HepG2 (cell line): ENCODE results near the gene ALDH16A1. TPM values are rescaled to one million over a fixed set of nuclear protein-coding genes. Genes with fewer than 3 reads are reported as not detected.

Source experiments
- ATAC-seq: fragments of 200-7000 bp; cut with Tn5 transposase; 3 replicates; pipeline ENCODE4 v1.9.1; 2020; ENCODE audit warnings: mild to moderate bottlenecking, moderate library complexity
- BruUV-seq: library from RNA; stranded (reverse); fragments of 400-500 nt; replicated peaks from 2 replicates; lab custom pipeline; 2021; lab: Mats Ljungman, UMichigan
- CTCF ChIA-PET: fragments of 300-600 bp; formaldehyde crosslinking; extraction: SDS; loops from one replicate; lab custom pipeline; 2021; ENCODE audit warnings: low total read pairs, inconsistent platforms, low intra/inter-chr PET ratio; lab: Yijun Ruan, JAX
- POLR2A ChIA-PET: fragments of 350-600 bp; sonication (Branson Sonifier 250); formaldehyde crosslinking; loops from one replicate; lab custom pipeline; 2020; ENCODE audit warnings: antibody characterized with exemption, inconsistent platforms; lab: Yijun Ruan, JAX
- DNase-seq: peaks from one replicate; pipeline ENCODE4 v3.0.0-alpha.2; 2015; ENCODE audit warnings: low spot score
- FAIRE-seq: peaks from 3 replicates; lab custom pipeline; 2011; peaks lifted over from hg19 to GRCh38; lab: Jason Lieb, UNC
- H2AFZ ChIP-seq: one replicate; pipeline ENCODE4 v1.6.1; 2011; ENCODE audit warnings: low read length, inconsistent platforms
- H3K27ac ChIP-seq: fragments of 300-600 bp; 3 replicates; pipeline ENCODE4 v1.8.0; 2011; ENCODE audit warnings: mixed run types, mild to moderate bottlenecking, mixed read lengths, low read length, inconsistent platforms; ENCODE audit not compliant: insufficient read depth; ENCODE audit errors: extremely low read length
- H3K27me3 ChIP-seq, 2 experiments: fragments of 200-600 bp in 1 of 2; 2 replicates in 1 of 2; 3 replicates in 1 of 2; pipeline versions ENCODE4 v1.6.0 to v1.8.0; 2011; ENCODE audit warnings: low read length in 2 of 2, mild to moderate bottlenecking in 2 of 2, moderate library complexity in 2 of 2, inconsistent platforms in 1 of 2; ENCODE audit not compliant: insufficient read depth in 2 of 2, control insufficient read depth in 1 of 2
- H3K36me3 ChIP-seq, 2 experiments: fragments of 200-600 bp in 1 of 2; replicated peaks in 1 of 2; 2 replicates in 1 of 2; 3 replicates in 1 of 2; pipeline versions ENCODE4 v1.5.1 to v1.8.0; 2011; ENCODE audit warnings: low read length in 2 of 2, inconsistent platforms in 1 of 2; ENCODE audit not compliant: insufficient read depth in 2 of 2, control insufficient read depth in 1 of 2
- H3K4me1 ChIP-seq: 2 replicates; pipeline ENCODE4 v1.5.1; 2012; ENCODE audit warnings: low read length, inconsistent platforms; ENCODE audit not compliant: insufficient read depth
- H3K4me2 ChIP-seq: 2 replicates; pipeline ENCODE4 v1.6.0; 2011; ENCODE audit warnings: low read depth, low read length, inconsistent platforms
- H3K4me3 ChIP-seq, 3 experiments: fragments of 200-600 bp in 1 of 3; sonication (generic), shearing (Covaris generic) in 1 of 3; replicated peaks in 1 of 3; 2 replicates each; pipeline ENCODE4 v1.5.1; 2011 to 2016; ENCODE audit warnings: low read length in 3 of 3, inconsistent platforms in 2 of 3, low read depth in 2 of 3, mild to moderate bottlenecking in 2 of 3, control low read depth in 1 of 3, mixed read lengths in 1 of 3; ENCODE audit not compliant: insufficient read depth in 1 of 3
- H3K79me2 ChIP-seq: one replicate; pipeline ENCODE4 v1.6.1; 2011; ENCODE audit warnings: low read length, inconsistent platforms; ENCODE audit not compliant: insufficient read depth
- H3K9ac ChIP-seq: 2 replicates; pipeline ENCODE4 v1.6.0; 2011; ENCODE audit warnings: mild to moderate bottlenecking, low read depth, low read length, inconsistent platforms; ENCODE audit not compliant: insufficient read depth
- H3K9me3 ChIP-seq: 2 replicates; pipeline ENCODE4 v1.5.1; 2012; ENCODE audit warnings: mild to moderate bottlenecking, low read length
- H4K20me1 ChIP-seq: 2 replicates; pipeline ENCODE4 v1.6.0; 2011; ENCODE audit warnings: inconsistent platforms, mild to moderate bottlenecking, low read length, moderate library complexity; ENCODE audit not compliant: insufficient read depth
- ATAD3A ChIP-seq: sonication (generic); formaldehyde crosslinking; IDR thresholded peaks from 2 replicates; pipeline ENCODE4 v1.4.0; 2020; ENCODE audit warnings: missing genetic modification reagents
- CTCF ChIP-seq: sonication (generic); formaldehyde crosslinking; IDR thresholded peaks from 2 replicates; pipeline ENCODE4 v1.5.0; 2020; ENCODE audit warnings: mild to moderate bottlenecking, missing genetic modification reagents, moderate library complexity
- KDM1A ChIP-seq: IDR thresholded peaks from 2 replicates; pipeline ENCODE4 v1.6.1; 2016; ENCODE audit warnings: missing compliant biosample characterization
- NFKB2 ChIP-seq: sonication (generic); formaldehyde crosslinking; IDR thresholded peaks from 2 replicates; pipeline ENCODE4 v1.4.0; 2020; ENCODE audit warnings: missing genetic modification reagents, borderline replicate concordance
- NR2F6 ChIP-seq, 2 experiments: IDR thresholded peaks; 2 replicates each; pipeline ENCODE4 v1.6.1; 2016; ENCODE audit warnings: antibody characterized with exemption in 1 of 2, mild to moderate bottlenecking in 1 of 2
- RERE ChIP-seq: IDR thresholded peaks from 2 replicates; pipeline ENCODE4 v1.6.1; 2016; ENCODE audit warnings: low read depth, missing genetic modification reagents, missing compliant biosample characterization
- SYNCRIP ChIP-seq: fragments of 200-400 bp; formaldehyde crosslinking; IDR thresholded peaks from 2 replicates; pipeline ENCODE4 v1.6.1; 2018; ENCODE audit warnings: mild to moderate bottlenecking, low read depth, low read length; ENCODE audit not compliant: insufficient read depth
- TOPORS ChIP-seq: sonication (generic); formaldehyde crosslinking; IDR thresholded peaks from 2 replicates; pipeline ENCODE4 v1.8.0; 2023; ENCODE audit warnings: mild to moderate bottlenecking, missing genetic modification reagents
- ZFP91 ChIP-seq: sonication (generic); formaldehyde crosslinking; IDR thresholded peaks from 2 replicates; pipeline ENCODE4 v1.9.0; 2022; ENCODE audit warnings: missing genetic modification reagents, mild to moderate bottlenecking, borderline replicate concordance
- ZNF350 ChIP-seq: sonication (generic); formaldehyde crosslinking; IDR thresholded peaks from 2 replicates; pipeline ENCODE4 v1.4.0; 2020; ENCODE audit warnings: mild to moderate bottlenecking, low read depth, missing genetic modification reagents, borderline replicate concordance
- ZNF512 ChIP-seq: sonication (generic); formaldehyde crosslinking; IDR thresholded peaks from 2 replicates; pipeline ENCODE4 v1.4.0; 2020; ENCODE audit warnings: mild to moderate bottlenecking, missing genetic modification reagents
- ZSCAN25 ChIP-seq: sonication (generic); formaldehyde crosslinking; IDR thresholded peaks from 2 replicates; pipeline ENCODE4 v1.8.0; 2022; ENCODE audit warnings: mild to moderate bottlenecking, missing genetic modification reagents
- WGBS: methylation state at CpG from one replicate; pipeline ENCODE4 v1.1.6; 2017; ENCODE audit warnings: low lambda C conversion rate; 5-methylcytosine and 5-hydroxymethylcytosine counted together
- in situ Hi-C: cut with HindIII; loops from 2 replicates; pipeline ENCODE4 v1.10.0; 2017; ENCODE audit warnings: low pct_unique_long_range_greater_than_20kb; ENCODE audit not compliant: extremely low pct_ligation_motif_present
- intact Hi-C: fragments of 100-400 bp; cut with micrococcal nuclease; formaldehyde crosslinking; loops from one replicate; pipeline ENCODE4 v1.10.0; 2022; ENCODE audit not compliant: unreplicated experiment
- polyA plus RNA-seq, 8 experiments: library from polyadenylated mRNA; depleted of rRNA in 3 of 8; stranded (reverse) in 7 of 8; unstranded in 1 of 8; fragments of >200 nt; fragmentation: Illumina TruSeq in 4 of 8; extraction: Trizol in 4 of 8; gene quantifications; 2 replicates each; pipeline versions ENCODE4 v1.2.1 to v1.2.3, GENCODE V29; 2011 to 2016; ENCODE audit warnings: low read depth in 4 of 8, missing spikeins in 1 of 8, mixed read lengths in 1 of 8; ENCODE audit not compliant: insufficient read depth in 1 of 8
- total RNA-seq, 5 experiments: library from RNA; depleted of rRNA; stranded (reverse); fragments of >200 nt; fragmentation: Illumina TruSeq; extraction: Trizol; gene quantifications; 2 replicates each; pipeline ENCODE4 v1.2.3, GENCODE V29; 2016; ENCODE audit warnings: low read depth in 1 of 5

The ALDH16A1 gene
- total and polyA plus RNA-seq, 2 of the 13 experiments (the other 11 are each of a cell fraction or from before 2014, with no cell fraction given), result 8.4 to 34.9 TPM

- TF ChIP-seq ZFP91 (CRISPR knock-in tag) (no peak), ZSCAN25 (CRISPR knock-in tag) (no peak)
Observed at GRCh38 chr19:49437231-49437630, 15.8 kb upstream of the ALDH16A1 start (continued).

- no peaks in the 10 kb centered on the region for H3K79me2 ChIP-seq
- H3K27me3 ChIP-seq, result peaks cover 8 to 84% of the 10 kb centered on the region in 2 experiments
- DNase-seq (no peak), ATAC-seq (no peak), FAIRE-seq (no peak)
- H3K36me3 ChIP-seq, result no peaks in the 10 kb centered on the region
- ChIA-PET POLR2A (no interaction called here), CTCF (no interaction called here)
- H2AFZ ChIP-seq, result no peak overlapping the region
- H3K4me2 ChIP-seq, result no peak overlapping the region
- no TSS peak for BruUV-seq
- no peak overlapping the region for H3K9ac ChIP-seq
- 3% methylated on average over 6 of the region's 6 CpGs for WGBS
- H4K20me1 ChIP-seq, result peaks cover 5% of the 10 kb centered on the region; the same call in 1 of the 2 replicates
- H3K27ac ChIP-seq, result no peak overlapping the region
- intact Hi-C loops, result no loop called here
- H3K9me3 ChIP-seq, result no peaks in the 10 kb centered on the region
- H3K4me3 ChIP-seq, result no peak overlapping the region
- in situ Hi-C loops, result no loop called here
- TF ChIP-seq ZNF512 (no peak), CTCF (no peak), SYNCRIP (no peak), RERE (CRISPR knock-in tag) (no peak), NFKB2 (CRISPR knock-in tag) (no peak), ATAD3A (CRISPR knock-in tag) (no peak), TOPORS (no peak), NR2F6 (IDR thresholded peaks at IDR 0.05) (no peak), NR2F6 (CRISPR knock-in tag; IDR thresholded peaks at IDR 0.05) (no peak), KDM1A (CRISPR knock-in tag) (no peak), ZNF350 (CRISPR knock-in tag) (no peak)
- peaks cover 12% of the 10 kb centered on the region for H3K4me1 ChIP-seq
Observed at GRCh38 chr19:49438261-49438660, 14.8 kb upstream of the ALDH16A1 start.
